GM12878 (cell line): ENCODE data around the gene RANBP1. TPM values are rescaled to one million over a fixed set of nuclear protein-coding genes. Genes with fewer than 3 reads are reported as not detected.

Source experiments
- ATAC-seq: fragments of 200-7000 bp; cut with Tn5 transposase; 3 replicates; pipeline ENCODE4 v1.9.1; 2020; ENCODE audit warnings: mild to moderate bottlenecking, moderate library complexity
- BruUV-seq: library from RNA; stranded (reverse); fragments of 400-500 nt; replicated peaks from 2 replicates; lab custom pipeline; 2021; lab: Mats Ljungman, UMichigan
- CTCF ChIA-PET: fragments of 300-600 bp; sonication (Branson Sonifier 250); formaldehyde crosslinking; extraction: SDS; loops from one replicate; lab custom pipeline; 2021; ENCODE audit warnings: inconsistent platforms; lab: Yijun Ruan, JAX
- POLR2A ChIA-PET: fragments of 350-600 bp; formaldehyde crosslinking; extraction: SDS; loops from one replicate; lab custom pipeline; 2021; ENCODE audit warnings: inconsistent platforms; lab: Charles Lee
- RAD21 ChIA-PET: fragments of 300-600 bp; sonication (Branson Sonifier 250); formaldehyde crosslinking; loops from one replicate; lab custom pipeline; 2023; ENCODE audit warnings: antibody characterized with exemption; ENCODE audit not compliant: unreplicated experiment; lab: Charles Lee
- SMC1A ChIA-PET: fragments of 300-600 bp; sonication (Branson Sonifier 250); formaldehyde crosslinking; loops from one replicate; lab custom pipeline; 2023; ENCODE audit not compliant: unreplicated experiment, uncharacterized antibody; lab: Charles Lee
- DNase-seq: peaks from one replicate; pipeline ENCODE4 v3.0.0-alpha.2; 2011; ENCODE audit warnings: low read depth, low spot score
- FAIRE-seq: peaks from 3 replicates; lab custom pipeline; 2011; peaks lifted over from hg19 to GRCh38; lab: Jason Lieb, UNC
- H2AFZ ChIP-seq: 2 replicates; pipeline ENCODE4 v1.6.0; 2011; ENCODE audit warnings: low read depth, low read length, control low read depth; ENCODE audit not compliant: control insufficient read depth
- H3K27ac ChIP-seq: 2 replicates; pipeline ENCODE4 v1.5.1; 2011; ENCODE audit warnings: control low read depth; ENCODE audit not compliant: control insufficient read depth, insufficient read depth
- H3K27me3 ChIP-seq, 2 experiments: replicated peaks in 1 of 2; 2 replicates each; pipeline versions ENCODE4 v1.6.0 to v1.6.1; 2011; ENCODE audit warnings: low read length in 1 of 2; ENCODE audit not compliant: control insufficient read depth in 2 of 2, insufficient read depth in 2 of 2
- H3K36me3 ChIP-seq, 2 experiments: 2 replicates each; pipeline ENCODE4 v1.5.1; 2011; ENCODE audit warnings: low read length in 1 of 2; ENCODE audit not compliant: control insufficient read depth in 2 of 2, insufficient read depth in 2 of 2
- H3K4me1 ChIP-seq: 2 replicates; pipeline ENCODE4 v1.6.1; 2011; ENCODE audit warnings: mild to moderate bottlenecking, low read length, moderate library complexity, mixed read lengths; ENCODE audit not compliant: control insufficient read depth, insufficient read depth
- H3K4me2 ChIP-seq: 2 replicates; pipeline ENCODE4 v1.6.0; 2011; ENCODE audit warnings: control low read depth; ENCODE audit not compliant: control insufficient read depth, insufficient read depth
- H3K4me3 ChIP-seq: fragments of 200-600 bp; sonication (generic); 2 replicates; pipeline ENCODE4 v1.5.1; 2016
- H3K79me2 ChIP-seq: 2 replicates; pipeline ENCODE4 v1.6.0; 2011; ENCODE audit warnings: low read length; ENCODE audit not compliant: control insufficient read depth, insufficient read depth
- H3K9ac ChIP-seq: 2 replicates; pipeline ENCODE4 v1.8.0; 2011; ENCODE audit warnings: low read length, control low read depth, mixed read lengths; ENCODE audit not compliant: control insufficient read depth, insufficient read depth
- H3K9me3 ChIP-seq: replicated peaks from 3 replicates; pipeline ENCODE4 v1.5.1; 2011; ENCODE audit warnings: mild to moderate bottlenecking, low read length; ENCODE audit not compliant: control insufficient read depth, insufficient read depth
- H4K20me1 ChIP-seq: 2 replicates; pipeline ENCODE4 v1.6.0; 2011; ENCODE audit not compliant: control insufficient read depth, insufficient read depth
- HSF1 ChIP-seq: fragments of 150-350 bp; IDR thresholded peaks from 2 replicates; pipeline ENCODE4 v1.6.1; 2014; ENCODE audit warnings: mild to moderate bottlenecking, low read depth, low read length
- NR2F1 ChIP-seq: fragments of 450-650 bp; conservative IDR thresholded peaks from 2 replicates; pipeline ENCODE4 v1.6.1; 2017; ENCODE audit warnings: mild to moderate bottlenecking
- RFX5 ChIP-seq: IDR thresholded peaks from 2 replicates; pipeline ENCODE4 v1.6.1; 2011; ENCODE audit warnings: low read depth, low read length, improper control_type of control experiment
- TARDBP ChIP-seq: IDR thresholded peaks from 2 replicates; pipeline ENCODE4 v1.6.1; 2016; ENCODE audit warnings: borderline replicate concordance
- TBL1XR1 ChIP-seq: IDR thresholded peaks from 2 replicates; pipeline ENCODE4 v1.6.1; 2012; ENCODE audit warnings: low read depth, low read length, improper control_type of control experiment
- USF1 ChIP-seq: IDR thresholded peaks from 2 replicates; pipeline ENCODE4 v1.6.1; 2011; ENCODE audit warnings: borderline replicate concordance, low read depth, mild to moderate bottlenecking, moderate library complexity, mixed read lengths, low read length; ENCODE audit not compliant: insufficient read depth; ENCODE audit errors: extremely low read length
- ZBTB33 ChIP-seq: fragments of 450-650 bp; IDR thresholded peaks from 2 replicates; pipeline ENCODE4 v1.6.1; 2017; ENCODE audit warnings: mild to moderate bottlenecking
- WGBS: methylation state at CpG from one replicate; pipeline ENCODE4 v1.1.6; 2016; ENCODE audit warnings: low lambda C conversion rate; ENCODE audit not compliant: insufficient replicate concordance, insufficient coverage; ENCODE audit errors: missing lambda C conversion rate; 5-methylcytosine and 5-hydroxymethylcytosine counted together
- in situ Hi-C: fragments of 300-500 bp; cut with MboI; formaldehyde crosslinking; loops from 9 replicates; pipeline ENCODE4 v1.14.3; 2018; ENCODE audit warnings: mixed read lengths
- intact Hi-C: fragments of 100-400 bp; cut with micrococcal nuclease; formaldehyde crosslinking; loops from one replicate; pipeline ENCODE4 v1.14.2; 2022; ENCODE audit not compliant: unreplicated experiment
- polyA plus RNA-seq, 11 experiments: library from polyadenylated mRNA; depleted of rRNA in 4 of 11; unstranded in 6 of 11; stranded (reverse) in 5 of 11; fragments of >200 nt; fragmentation: Nextera tagmentation in 4 of 11; fragmentation: Illumina TruSeq in 1 of 11; extraction: Ambion mirVana in 4 of 11; extraction: Trizol in 1 of 11; gene quantifications; 1 replicate in 1 of 11; 2 replicates in 10 of 11; pipeline versions ENCODE4 v1.2.1 to v1.2.3, GENCODE V29; 2011 to 2016; ENCODE audit warnings: inconsistent platforms in 2 of 11, missing spikeins in 2 of 11, low read depth in 1 of 11
- total RNA-seq, 4 experiments: library from RNA; depleted of rRNA in 3 of 4; stranded (reverse); fragments of >200 nt in 3 of 4; fragmentation: Illumina TruSeq in 1 of 4; extraction: Trizol in 1 of 4; gene quantifications; 2 replicates each; pipeline versions ENCODE4 v1.2.1 to v1.2.3, GENCODE V29; 2013 to 2021
- TF ChIP-seq, protein P1 (sequence below): IDR thresholded peaks from 2 replicates; pipeline ENCODE4 v1.6.1; 2011; ENCODE audit warnings: borderline replicate concordance, low read depth, mild to moderate bottlenecking, moderate library complexity, low read length; ENCODE audit not compliant: insufficient read depth, poor library complexity, severe bottlenecking

Gene RANBP1
- total and polyA plus RNA-seq, 10 of the 15 experiments (the other 5 are each of a cell fraction or from before 2014, with no cell fraction given) = 55.3 to 808 (median 394) TPM

- H3K36me3 ChIP-seq = peaks cover 18 to 21% of the 10 kb centered on the region in 2 experiments
- CTCF ChIA-PET = no interaction called here
- no peaks in the 10 kb centered on the region for H4K20me1 ChIP-seq
- RAD21 ChIA-PET = no interaction called here
- POLR2A ChIA-PET = no interaction called here
- no peak overlapping the region for H3K9ac ChIP-seq
- DNase-seq (no peak), ATAC-seq (no peak), FAIRE-seq (no peak)
- WGBS = 98% methylated on average over 6 of the region's 6 CpGs
- H3K9me3 ChIP-seq = no peaks in the 10 kb centered on the region
- no peaks in the 10 kb centered on the region for H3K4me1 ChIP-seq
- H3K27ac ChIP-seq = no peak overlapping the region
- intact Hi-C loops (no loop called here), in situ Hi-C loops (no loop called here)
- no TSS peak for BruUV-seq
- H2AFZ ChIP-seq = no peak overlapping the region
- SMC1A ChIA-PET = no interaction called here
- H3K79me2 ChIP-seq = no peaks in the 10 kb centered on the region
- TF ChIP-seq USF1 (no peak), TARDBP (no peak)
- TF ChIP-seq, protein P1, sequence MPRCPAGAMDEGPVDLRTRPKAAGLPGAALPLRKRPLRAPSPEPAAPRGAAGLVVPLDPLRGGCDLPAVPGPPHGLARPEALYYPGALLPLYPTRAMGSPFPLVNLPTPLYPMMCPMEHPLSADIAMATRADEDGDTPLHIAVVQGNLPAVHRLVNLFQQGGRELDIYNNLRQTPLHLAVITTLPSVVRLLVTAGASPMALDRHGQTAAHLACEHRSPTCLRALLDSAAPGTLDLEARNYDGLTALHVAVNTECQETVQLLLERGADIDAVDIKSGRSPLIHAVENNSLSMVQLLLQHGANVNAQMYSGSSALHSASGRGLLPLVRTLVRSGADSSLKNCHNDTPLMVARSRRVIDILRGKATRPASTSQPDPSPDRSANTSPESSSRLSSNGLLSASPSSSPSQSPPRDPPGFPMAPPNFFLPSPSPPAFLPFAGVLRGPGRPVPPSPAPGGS = no peak
- H3K27me3 ChIP-seq = no peaks in the 10 kb centered on the region
- H3K4me2 ChIP-seq = no peak overlapping the region
- H3K4me3 ChIP-seq = no peak overlapping the region
Measured at GRCh38 chr22:20099099-20099711, 16.7 kb upstream of the RANBP1 start.

- ChIA-PET CTCF (no interaction called here), RAD21 (no interaction called here), POLR2A (no interaction called here), SMC1A (no interaction called here)
- in situ Hi-C loops = no loop called here
- no peak for ATAC-seq
- BruUV-seq = no TSS peak
- Histone ChIP-seq H3K79me2 (no peaks in the 10 kb centered on the region), H3K4me2 (no peak overlapping the region), H3K9ac (no peak overlapping the region), H4K20me1 (no peaks in the 10 kb centered on the region), H3K4me1 (no peaks in the 10 kb centered on the region), H3K27me3 (no peaks in the 10 kb centered on the region), H3K4me3 (no peak overlapping the region), H3K27ac (no peak overlapping the region), H3K9me3 (no peaks in the 10 kb centered on the region), H3K36me3 (peaks cover 12 to 28% of the 10 kb centered on the region in 2 experiments), H2AFZ (no peak overlapping the region)
- no peak for FAIRE-seq
- 70% methylated on average over 8 of the region's 8 CpGs for WGBS
- DNase-seq = no peak
- intact Hi-C loops = no loop called here
- TF ChIP-seq TBL1XR1 (no peak), ZBTB33 (no peak), RFX5 (no peak), HSF1 (no peak), NR2F1 (no peak)
Measured at GRCh38 chr22:20101638-20102037, 14.3 kb upstream of the RANBP1 start.
